HG03039 (cell line): ENCODE data around the gene KCNC3.

ENCODE experiments used
- ATAC-seq: cut with Tn5 transposase; IDR thresholded peaks from one replicate; pipeline ENCODE4 v1.9.1; 2021; ENCODE audit warnings: mild to moderate bottlenecking, moderate library complexity; ENCODE audit not compliant: unreplicated experiment

Gene KCNC3

GRCh38 chr19:50328224-50328872 lies 829 bp downstream of the KCNC3 start:
- peak; percentile 1 for ATAC-seq

GRCh38 chr19:50327461-50328223 lies 1.5 kb downstream of the KCNC3 start:
- ATAC-seq: no peak

- ATAC-seq: no peak
Measured at GRCh38 chr19:50327013-50327412, 2.2 kb downstream of the KCNC3 start.

GRCh38 chr19:50326101-50326664 lies 3.0 kb downstream of the KCNC3 start:
- no peak for ATAC-seq

GRCh38 chr19:50325310-50326100 lies 3.7 kb downstream of the KCNC3 start:
- ATAC-seq: no peak

GRCh38 chr19:50324331-50324730 lies 4.8 kb downstream of the KCNC3 start:
- ATAC-seq: no peak

GRCh38 chr19:50323782-50324133 lies 5.4 kb downstream of the KCNC3 start:
- no peak for ATAC-seq

GRCh38 chr19:50322931-50323781 lies 6.0 kb downstream of the KCNC3 start:
- no peak for ATAC-seq

GRCh38 chr19:50322234-50322633 lies 6.9 kb downstream of the KCNC3 start:
- ATAC-seq: no peak

- no peak for ATAC-seq
Measured at GRCh38 chr19:50321831-50322230, 7.3 kb downstream of the KCNC3 start.

- ATAC-seq: no peak
Measured at GRCh38 chr19:50320596-50320995, 8.6 kb downstream of the KCNC3 start.

- ATAC-seq: no peak
Measured at GRCh38 chr19:50320051-50320450, 9.1 kb downstream of the KCNC3 start.

- ATAC-seq: no peak
Measured at GRCh38 chr19:50319156-50319555, 10.0 kb downstream of the KCNC3 start.

- no peak for ATAC-seq
Measured at GRCh38 chr19:50318438-50318837, 10.7 kb downstream of the KCNC3 start.

GRCh38 chr19:50317115-50317514 lies 12.1 kb downstream of the KCNC3 start:
- no peak for ATAC-seq

- no peak for ATAC-seq
Measured at GRCh38 chr19:50315773-50316448, 13.3 kb downstream of the KCNC3 start.

- no peak for ATAC-seq
Measured at GRCh38 chr19:50314724-50315708, 14.2 kb downstream of the KCNC3 start.

- no peak for ATAC-seq
Measured at GRCh38 chr19:50313812-50314536, 15.2 kb downstream of the KCNC3 start.
